AG09309 (cell line): ENCODE data around the gene B4GAT1.

Source experiments
- DNase-seq: peaks from one replicate; pipeline ENCODE4 v3.0.0-alpha.2; 2010; ENCODE audit warnings: low read depth
- H3K4me3 ChIP-seq: 2 replicates; pipeline ENCODE4 v1.5.1; 2011; ENCODE audit warnings: mild to moderate bottlenecking, low read depth, low read length, moderate library complexity; ENCODE audit not compliant: control insufficient read depth
- CTCF ChIP-seq: IDR thresholded peaks from 2 replicates; pipeline ENCODE4 v1.5.1; 2011; ENCODE audit warnings: mild to moderate bottlenecking, low read depth, low read length, inconsistent platforms; ENCODE audit not compliant: insufficient read depth, control insufficient read depth; ENCODE audit errors: missing control alignments

B4GAT1 gene

GRCh38 chr11:66314561-66315497 is 32.6 kb downstream of the B4GAT1 start:
- peak overlapping the region; percentile 74 for H3K4me3 ChIP-seq

GRCh38 chr11:66314186-66314501 is 33.3 kb downstream of the B4GAT1 start:
- H3K4me3 ChIP-seq: peak overlapping the region; percentile 74
- DNase-seq: no peak
- no peak for TF ChIP-seq CTCF

More at GRCh38 chr11:66314561-66315497, 32.6 kb downstream of the B4GAT1 start:
- no peak for TF ChIP-seq CTCF
- no peak for DNase-seq

GRCh38 chr11:66313321-66314185 is 33.9 kb downstream of the B4GAT1 start:
- peak overlapping the region; percentile 74 for H3K4me3 ChIP-seq
- no peak for DNase-seq
- TF ChIP-seq CTCF: peak; percentile 55

GRCh38 chr11:66312549-66313320 is 34.7 kb downstream of the B4GAT1 start:
- no peak for TF ChIP-seq CTCF
- H3K4me3 ChIP-seq: peak overlapping the region; percentile 74
- peak; percentile 98 for DNase-seq

GRCh38 chr11:66311965-66312548 is 35.4 kb downstream of the B4GAT1 start:
- peak; percentile 94 for TF ChIP-seq CTCF
- DNase-seq: no peak
- peak overlapping the region; percentile 68 for H3K4me3 ChIP-seq
